HG02970 (cell line): ENCODE measurements around the gene TRAF3.
"Not testable (repeated sequence)": the region's sequence is repeated elsewhere in the genome, so short reads cannot be mapped to it uniquely, and the experiment has no call there.

ENCODE experiments used
- ATAC-seq: cut with Tn5 transposase; IDR thresholded peaks from one replicate; pipeline ENCODE4 v1.9.1; 2021; ENCODE audit warnings: mild to moderate bottlenecking, moderate library complexity, moderate number of reproducible peaks; ENCODE audit not compliant: unreplicated experiment, low FRiP score

TRAF3 gene

DNA sequence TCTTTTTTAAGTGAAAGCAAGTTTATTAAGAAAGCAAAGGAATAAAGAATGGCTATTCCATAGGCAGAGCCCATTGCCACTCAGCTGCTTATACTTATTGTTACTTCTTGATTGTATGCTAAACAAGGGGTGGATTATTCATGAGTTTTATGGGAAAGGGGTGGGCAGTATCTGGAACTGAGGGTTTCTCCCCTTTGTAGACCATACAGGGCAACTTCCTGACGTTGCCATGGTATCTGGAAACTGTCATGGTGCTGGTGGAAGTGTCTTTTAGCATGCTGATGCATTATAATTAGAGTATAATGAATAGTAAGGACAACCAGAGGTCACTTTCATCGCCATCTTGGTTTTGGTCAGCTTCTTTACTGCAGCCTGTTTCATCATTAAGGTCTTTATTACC is 78.9 kb downstream of the TRAF3 start:
- ATAC-seq = no peak

DNA sequence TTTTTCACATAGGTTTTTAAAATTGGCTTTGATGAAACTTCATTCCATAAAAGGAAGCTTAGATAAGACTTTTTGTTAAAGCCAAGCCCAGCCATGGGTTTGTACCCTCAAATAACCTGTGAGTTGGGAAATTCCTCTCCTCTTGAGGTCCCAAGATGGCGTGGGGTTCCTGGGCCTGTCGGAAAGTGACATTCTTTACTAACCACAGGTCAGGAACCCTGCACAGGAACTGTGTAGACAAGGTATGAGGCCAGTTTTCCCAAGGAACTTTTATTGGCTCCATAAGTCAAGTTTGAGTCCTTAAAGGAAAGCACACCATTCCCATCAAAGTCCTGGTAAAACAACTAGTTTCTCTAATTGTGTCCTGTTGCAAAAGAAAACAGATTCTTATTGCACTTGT is 80.2 kb downstream of the TRAF3 start:
- no peak for ATAC-seq

DNA sequence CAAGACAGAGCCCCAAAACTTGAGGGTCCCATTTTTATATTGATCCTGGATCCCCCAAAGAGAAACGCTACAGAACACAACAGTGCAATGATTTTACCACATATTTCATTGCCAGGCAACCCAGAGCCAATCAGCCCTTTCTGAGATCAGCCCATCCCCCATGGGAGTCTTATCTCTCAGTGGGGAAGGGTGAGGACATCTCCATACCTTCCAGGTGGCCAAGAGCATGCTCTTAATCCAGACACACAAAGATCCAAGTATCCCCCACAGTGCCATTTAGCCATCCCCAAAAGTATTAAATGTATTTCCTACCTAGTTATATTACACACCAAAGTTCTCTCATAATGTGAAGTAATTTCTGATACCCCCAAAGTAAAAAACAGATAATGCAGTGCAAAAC is 82.7 kb downstream of the TRAF3 start:
- no peak for ATAC-seq

- ATAC-seq = no peak
These were observed 85.0 kb downstream of the TRAF3 start for GRCh38 chr14:102862154-102862773.

DNA sequence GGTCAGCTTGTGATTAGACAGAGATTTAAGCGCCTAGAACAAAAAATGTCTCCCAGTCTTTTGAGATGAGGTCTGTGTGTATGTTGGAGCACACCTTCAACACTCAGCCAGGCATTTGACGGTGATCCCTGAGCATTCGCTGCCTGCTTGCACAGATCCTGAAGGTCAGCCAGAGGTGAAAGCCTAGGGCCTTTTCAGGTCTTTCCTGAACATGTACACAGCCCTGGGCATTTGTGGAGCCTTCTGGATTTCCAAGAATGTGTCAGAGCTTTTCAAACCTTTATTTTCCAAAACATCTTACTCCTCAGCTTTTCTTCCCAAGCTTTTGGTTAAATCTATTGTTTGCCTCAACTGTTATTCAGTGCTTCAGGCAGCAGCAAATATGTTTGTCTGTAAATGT is 86.1 kb downstream of the TRAF3 start:
- ATAC-seq = no peak

DNA sequence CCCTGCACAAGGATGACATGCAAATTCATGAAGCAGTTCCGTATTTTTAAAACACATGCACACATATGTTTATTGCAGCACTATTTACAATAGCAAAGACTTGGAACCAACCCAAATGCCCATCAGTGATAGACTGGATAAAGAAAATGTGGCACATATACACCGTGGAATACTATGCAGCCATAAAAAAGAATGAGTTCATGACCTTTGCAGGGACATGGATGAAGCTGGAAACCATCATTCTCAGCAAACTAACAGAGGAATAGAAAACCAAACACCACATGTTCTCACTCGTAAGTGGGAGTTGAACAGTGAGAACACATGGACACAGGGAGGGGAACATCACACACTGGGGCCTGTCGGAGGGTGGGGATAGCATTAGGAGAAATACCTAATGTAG is 88.7 kb downstream of the TRAF3 start:
- ATAC-seq = not testable (repeated sequence)

DNA sequence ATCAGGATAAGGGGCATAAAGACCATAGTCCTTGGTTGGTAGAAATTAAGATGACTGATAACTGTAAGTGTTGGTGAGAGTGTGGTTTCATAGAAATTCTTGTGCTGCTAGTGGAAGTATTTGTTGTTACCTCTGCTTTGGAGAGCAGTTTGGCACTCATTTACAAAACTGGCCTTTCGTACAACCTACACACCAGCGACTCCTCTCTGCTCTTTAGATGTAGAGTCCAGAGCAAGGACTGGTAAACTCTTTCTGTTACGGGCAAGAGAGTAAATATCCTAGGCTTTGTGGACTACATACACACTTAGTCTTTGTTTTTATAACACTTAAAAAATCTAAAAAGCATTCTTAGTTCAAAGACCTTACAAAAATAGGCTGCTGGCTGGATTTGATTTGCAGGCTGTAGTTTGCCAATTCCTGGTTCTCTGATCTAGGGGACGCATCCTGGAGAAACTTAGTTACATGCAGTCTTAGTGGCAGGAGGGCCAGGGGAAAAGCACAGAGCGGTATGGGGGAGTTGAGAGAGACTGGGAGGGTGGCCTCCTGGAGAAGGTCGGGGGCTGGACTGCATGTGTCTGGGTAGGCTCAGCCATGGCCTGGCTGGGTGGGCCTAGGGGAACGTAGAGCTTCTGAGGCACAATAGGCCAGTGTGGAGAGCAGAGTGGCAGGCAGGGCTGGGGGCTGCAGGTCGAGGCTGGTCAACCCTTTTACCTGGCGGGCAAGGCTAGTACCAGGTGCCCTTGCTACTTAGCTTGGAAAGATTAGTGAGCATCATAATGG is 89.9 kb downstream of the TRAF3 start:
- no peak for ATAC-seq

- ATAC-seq = no peak
These were observed 90.8 kb downstream of the TRAF3 start for GRCh38 chr14:102867826-102868580.

DNA sequence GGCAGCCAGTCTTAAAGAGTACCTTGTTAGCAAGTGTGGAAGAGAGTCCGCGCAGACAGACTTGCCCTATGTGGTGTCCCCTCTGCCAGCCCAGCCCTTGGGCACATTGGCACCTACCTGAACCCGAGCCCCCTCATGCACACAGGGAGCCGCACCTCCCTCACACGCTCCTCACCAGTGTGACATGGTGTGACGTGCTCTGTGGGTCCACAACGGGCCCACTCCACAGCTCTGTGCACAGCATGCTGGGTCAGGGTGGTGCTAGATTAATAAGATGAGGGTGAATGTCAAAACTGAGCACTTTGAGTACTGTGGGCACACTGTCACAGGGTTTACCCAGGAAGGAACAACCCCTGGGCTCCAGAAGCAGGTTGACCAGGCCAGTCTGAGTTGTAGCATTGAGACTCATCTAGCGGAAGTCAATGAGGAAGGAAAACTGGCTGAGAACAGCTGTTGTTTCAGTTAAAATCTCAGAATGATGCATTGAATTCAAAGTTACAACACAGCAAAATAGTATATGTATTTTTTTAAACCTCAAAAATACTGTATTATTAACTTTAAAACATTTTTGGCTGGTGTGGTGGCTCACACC is 91.8 kb downstream of the TRAF3 start:
- no peak for ATAC-seq

DNA sequence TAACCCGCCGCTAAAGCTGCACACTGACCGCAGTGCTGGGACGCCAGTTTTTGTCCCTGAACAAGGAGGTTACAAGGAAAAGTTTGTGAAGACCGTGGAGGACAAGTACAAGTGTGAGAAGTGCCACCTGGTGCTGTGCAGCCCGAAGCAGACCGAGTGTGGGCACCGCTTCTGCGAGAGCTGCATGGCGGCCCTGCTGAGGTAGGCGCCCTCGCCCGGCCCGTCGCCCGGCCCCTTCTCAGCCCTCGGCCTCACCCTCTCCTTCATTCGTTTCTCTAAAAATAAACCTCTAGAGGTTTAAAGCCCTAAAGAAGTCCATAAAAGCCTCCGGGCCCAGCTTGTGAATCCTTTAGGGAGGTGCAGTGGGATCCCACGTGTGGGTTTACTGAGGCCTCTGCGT is 93.0 kb downstream of the TRAF3 start:
- no peak for ATAC-seq

DNA sequence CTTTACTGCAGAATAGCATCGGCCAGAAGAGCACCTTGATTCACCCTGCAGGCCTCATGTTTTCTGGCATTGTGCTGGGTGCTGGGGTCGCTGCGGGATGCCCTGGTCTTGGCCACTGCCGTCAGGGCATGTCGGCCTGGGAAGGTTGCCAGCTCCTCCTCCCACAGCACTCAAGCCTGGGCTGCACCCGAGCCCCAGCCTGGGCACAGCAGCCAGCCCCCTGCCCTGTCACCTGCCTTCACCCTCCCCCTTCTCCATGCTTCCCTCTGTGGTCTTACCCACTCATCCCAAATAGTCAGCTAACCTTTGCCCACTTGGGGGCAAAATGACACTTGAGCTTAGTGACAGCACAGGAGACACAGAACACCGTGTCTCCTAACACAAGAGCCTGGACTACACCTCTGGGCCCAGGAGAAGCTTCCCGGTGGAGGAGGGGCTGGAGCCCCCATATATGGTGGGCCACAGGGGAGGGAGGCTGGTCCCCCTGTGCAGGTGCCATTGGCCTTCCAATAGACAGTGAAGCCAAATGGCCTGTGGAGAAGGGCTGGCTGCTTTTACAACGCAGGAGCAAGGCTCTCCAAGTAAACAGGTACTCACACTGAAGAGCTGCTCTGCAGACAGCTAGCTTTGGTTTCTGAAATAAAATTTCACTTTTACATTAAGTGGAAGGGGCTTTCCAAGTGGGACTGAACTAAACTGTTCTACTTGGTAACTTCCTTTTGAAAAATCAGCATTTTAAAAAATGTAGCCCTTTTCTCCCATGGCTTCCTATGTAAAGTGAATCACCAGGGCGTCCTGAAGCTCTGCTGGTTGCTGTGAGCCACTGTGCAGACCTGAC is 94.0 kb downstream of the TRAF3 start:
- no peak for ATAC-seq

- ATAC-seq = no peak
These were observed 94.8 kb downstream of the TRAF3 start for GRCh38 chr14:102872020-102872419.

DNA sequence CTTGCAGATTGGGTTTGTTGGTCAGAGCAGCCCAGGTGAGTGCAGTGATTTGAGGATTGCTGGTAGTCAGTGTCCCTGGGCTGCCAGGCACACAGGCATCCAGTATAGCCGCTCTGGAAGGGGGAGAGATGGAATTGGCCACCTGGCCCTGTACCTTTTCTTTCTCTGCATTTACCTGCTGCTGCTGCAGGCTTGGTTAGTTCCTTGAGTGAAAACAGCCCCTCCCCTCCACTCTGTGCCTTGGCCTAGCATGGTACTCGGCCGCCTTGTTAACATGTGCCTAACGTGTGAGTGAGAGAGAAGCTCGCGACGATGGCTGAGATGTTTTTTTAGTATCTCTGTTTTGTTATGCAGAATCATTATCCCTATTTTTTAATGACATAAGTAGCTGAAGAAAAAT is 95.9 kb downstream of the TRAF3 start:
- no peak for ATAC-seq

GRCh38 chr14:102873546-102874061 is 96.4 kb downstream of the TRAF3 start:
- no peak for ATAC-seq

DNA sequence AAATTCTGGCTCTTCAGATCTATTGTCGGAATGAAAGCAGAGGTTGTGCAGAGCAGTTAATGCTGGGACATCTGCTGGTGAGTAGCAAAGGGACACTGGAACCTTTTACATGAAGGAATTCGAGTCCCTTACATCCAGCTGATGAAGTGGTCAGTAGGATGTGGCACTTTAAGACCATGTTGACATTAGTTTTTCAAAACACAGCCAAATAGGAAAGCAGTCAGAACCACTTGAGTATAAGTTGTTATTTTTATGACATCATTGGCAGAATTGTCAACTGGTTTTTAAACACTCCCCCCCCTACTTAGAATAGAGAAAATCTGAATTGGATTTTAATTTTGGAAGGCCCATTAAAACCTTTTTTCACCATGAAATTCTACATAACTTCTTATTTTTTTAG is 98.4 kb downstream of the TRAF3 start:
- ATAC-seq = no peak

- not testable (repeated sequence) for ATAC-seq
These were observed 100.3 kb downstream of the TRAF3 start for GRCh38 chr14:102877511-102877910.

GRCh38 chr14:102878174-102878969 is 101.1 kb downstream of the TRAF3 start:
- ATAC-seq = no peak

GRCh38 chr14:102878970-102879460 is 101.8 kb downstream of the TRAF3 start:
- ATAC-seq = no peak
